Measurements from ENCODE around the gene VPS45.
"Not testable (repeated sequence)": the region's sequence is repeated elsewhere in the genome, so short reads cannot be mapped to it uniquely, and the experiment has no call there.

The VPS45 gene

DNA sequence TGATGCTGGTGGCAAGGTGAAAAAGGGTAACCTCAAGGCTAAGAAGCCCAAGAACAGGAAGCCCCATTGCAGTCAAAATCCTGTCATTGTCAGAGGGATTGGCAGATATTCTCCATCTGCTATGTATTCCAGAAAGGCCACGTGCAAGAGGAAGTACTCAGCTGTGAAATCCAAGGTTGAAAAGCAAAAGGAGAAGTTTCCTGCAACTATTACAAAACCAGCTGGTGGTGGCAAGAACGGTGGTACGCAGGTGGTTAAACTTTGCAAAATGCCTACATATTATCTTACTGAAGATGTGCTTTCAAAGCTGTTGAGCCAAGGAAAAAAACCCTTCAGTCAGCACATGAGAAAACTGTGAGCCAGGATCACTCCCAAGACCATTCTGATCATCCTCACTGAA, 13.7 kb upstream of the VPS45 start:
- H3K4me3 ChIP-seq (replicated peaks; ENCODE audit: low read depth, low read length): no peak overlapping the region
- no peaks in the 10 kb centered on the region for H3K36me3 ChIP-seq (ENCODE audit: control insufficient read depth, insufficient read depth, low read length)
- H3K27me3 ChIP-seq (replicated peaks; ENCODE audit: control insufficient read depth, insufficient read depth, low read length): no peaks in the 10 kb centered on the region
- TF ChIP-seq, protein P1, sequence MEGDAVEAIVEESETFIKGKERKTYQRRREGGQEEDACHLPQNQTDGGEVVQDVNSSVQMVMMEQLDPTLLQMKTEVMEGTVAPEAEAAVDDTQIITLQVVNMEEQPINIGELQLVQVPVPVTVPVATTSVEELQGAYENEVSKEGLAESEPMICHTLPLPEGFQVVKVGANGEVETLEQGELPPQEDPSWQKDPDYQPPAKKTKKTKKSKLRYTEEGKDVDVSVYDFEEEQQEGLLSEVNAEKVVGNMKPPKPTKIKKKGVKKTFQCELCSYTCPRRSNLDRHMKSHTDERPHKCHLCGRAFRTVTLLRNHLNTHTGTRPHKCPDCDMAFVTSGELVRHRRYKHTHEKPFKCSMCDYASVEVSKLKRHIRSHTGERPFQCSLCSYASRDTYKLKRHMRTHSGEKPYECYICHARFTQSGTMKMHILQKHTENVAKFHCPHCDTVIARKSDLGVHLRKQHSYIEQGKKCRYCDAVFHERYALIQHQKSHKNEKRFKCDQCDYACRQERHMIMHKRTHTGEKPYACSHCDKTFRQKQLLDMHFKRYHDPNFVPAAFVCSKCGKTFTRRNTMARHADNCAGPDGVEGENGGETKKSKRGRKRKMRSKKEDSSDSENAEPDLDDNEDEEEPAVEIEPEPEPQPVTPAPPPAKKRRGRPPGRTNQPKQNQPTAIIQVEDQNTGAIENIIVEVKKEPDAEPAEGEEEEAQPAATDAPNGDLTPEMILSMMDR (IDR thresholded peaks at IDR 0.05; ENCODE audit: insufficient read depth, low read length, poor library complexity, severe bottlenecking): no peak
- DNase-seq (ENCODE audit: extremely low read depth, insufficient read length): no peak

DNA sequence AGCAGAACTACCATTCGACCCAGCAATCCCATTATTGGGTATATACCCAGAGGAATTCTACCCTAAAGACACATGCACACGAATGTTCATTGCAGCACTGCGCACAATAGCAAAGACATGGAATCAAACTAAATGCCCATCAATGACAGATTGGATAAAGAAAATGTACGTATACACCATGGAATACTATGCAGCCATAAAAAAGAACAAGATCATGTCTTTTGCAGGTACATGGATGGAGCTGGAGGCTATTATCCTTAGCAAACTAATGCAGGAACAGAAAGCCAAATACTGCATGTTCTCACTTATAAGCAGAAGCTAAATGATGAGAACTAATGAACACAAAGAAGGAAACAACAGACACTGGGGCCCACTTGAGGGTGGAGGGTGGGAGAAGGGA, 12.1 kb upstream of the VPS45 start:
- not testable (repeated sequence) for DNase-seq (ENCODE audit: extremely low read depth, insufficient read length); H3K27me3 ChIP-seq (replicated peaks; ENCODE audit: control insufficient read depth, insufficient read depth, low read length); H3K4me3 ChIP-seq (replicated peaks; ENCODE audit: low read depth, low read length); H3K36me3 ChIP-seq (ENCODE audit: control insufficient read depth, insufficient read depth, low read length)

DNA sequence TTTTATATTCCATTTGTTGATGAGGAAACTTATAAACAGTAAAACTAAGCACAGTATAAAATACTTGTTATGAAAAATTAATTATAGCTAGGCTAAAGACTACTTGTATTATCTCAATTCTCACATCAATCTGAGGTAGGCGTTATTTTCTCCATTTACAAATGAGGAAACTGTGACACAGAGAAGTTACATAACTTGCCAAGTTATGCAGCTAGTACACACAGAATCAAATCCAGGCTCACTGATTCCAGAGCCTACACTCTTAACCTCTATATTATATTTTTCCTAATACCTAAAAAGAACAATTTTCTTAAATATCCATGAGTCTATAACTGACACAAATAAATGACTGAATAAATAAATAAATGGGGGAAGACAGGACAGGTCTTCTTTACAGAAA, 11.2 kb upstream of the VPS45 start:
- TF ChIP-seq, protein P1 (IDR thresholded peaks at IDR 0.05; ENCODE audit: insufficient read depth, low read length, poor library complexity, severe bottlenecking): no peak
- H3K36me3 ChIP-seq (ENCODE audit: control insufficient read depth, insufficient read depth, low read length): no peaks in the 10 kb centered on the region
- no peak for DNase-seq (ENCODE audit: extremely low read depth, insufficient read length)
- H3K27me3 ChIP-seq (replicated peaks; ENCODE audit: control insufficient read depth, insufficient read depth, low read length): no peaks in the 10 kb centered on the region
- no peak overlapping the region for H3K4me3 ChIP-seq (replicated peaks; ENCODE audit: low read depth, low read length)

DNA sequence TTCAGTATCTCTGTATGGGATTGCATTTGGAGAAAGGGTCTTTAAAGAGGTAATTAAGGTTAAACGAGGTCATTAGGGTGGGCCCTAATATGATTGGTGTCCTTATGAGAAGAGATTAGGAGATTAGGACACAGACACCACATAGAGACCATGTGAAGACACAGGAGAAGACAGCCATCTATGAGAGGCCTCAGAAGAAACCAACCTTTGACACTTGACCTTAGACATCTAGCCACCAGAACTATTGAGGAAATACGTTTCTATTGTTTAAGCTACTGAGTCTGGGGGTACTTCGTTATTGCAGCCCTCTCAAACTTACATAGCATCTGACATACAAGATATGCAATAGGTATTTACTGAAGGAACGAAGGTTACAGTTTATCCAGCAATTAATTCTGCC, 7.3 kb upstream of the VPS45 start:
- DNase-seq (ENCODE audit: extremely low read depth, insufficient read length): no peak
- TF ChIP-seq, protein P1 (IDR thresholded peaks at IDR 0.05; ENCODE audit: insufficient read depth, low read length, poor library complexity, severe bottlenecking): no peak
- Histone ChIP-seq H3K27me3 (replicated peaks; ENCODE audit: control insufficient read depth, insufficient read depth, low read length) (no peaks in the 10 kb centered on the region), H3K36me3 (ENCODE audit: control insufficient read depth, insufficient read depth, low read length) (no peaks in the 10 kb centered on the region), H3K4me3 (replicated peaks; ENCODE audit: low read depth, low read length) (no peak overlapping the region)

DNA sequence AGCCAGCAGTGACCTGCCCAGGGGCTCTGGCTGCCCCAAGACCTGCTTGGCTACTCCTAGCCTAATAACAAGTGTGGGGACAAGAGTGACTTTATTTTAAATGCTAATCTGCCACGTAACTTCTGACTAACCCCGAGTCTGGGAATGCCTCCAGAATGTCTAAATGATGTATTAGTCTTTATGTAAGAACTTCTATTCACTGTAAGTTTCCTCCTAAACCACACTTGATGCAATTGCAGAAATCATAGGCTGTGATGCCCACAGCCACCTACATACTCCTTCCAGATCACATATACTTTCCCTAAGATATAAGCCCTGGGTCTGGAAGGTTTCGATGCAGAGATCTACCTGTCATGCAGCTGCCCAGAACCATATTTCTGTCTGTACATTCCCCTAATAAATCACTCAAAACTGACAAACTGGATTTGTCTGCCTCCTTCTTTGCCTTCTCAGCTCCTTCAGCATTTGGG, 5.9 kb upstream of the VPS45 start:
- Histone ChIP-seq H3K4me3 (replicated peaks; ENCODE audit: low read depth, low read length) (no peak overlapping the region), H3K27me3 (replicated peaks; ENCODE audit: control insufficient read depth, insufficient read depth, low read length) (no peaks in the 10 kb centered on the region), H3K36me3 (ENCODE audit: control insufficient read depth, insufficient read depth, low read length) (no peaks in the 10 kb centered on the region)
- DNase-seq (ENCODE audit: extremely low read depth, insufficient read length): no peak
- TF ChIP-seq, protein P1 (IDR thresholded peaks at IDR 0.05; ENCODE audit: insufficient read depth, low read length, poor library complexity, severe bottlenecking): no peak

DNA sequence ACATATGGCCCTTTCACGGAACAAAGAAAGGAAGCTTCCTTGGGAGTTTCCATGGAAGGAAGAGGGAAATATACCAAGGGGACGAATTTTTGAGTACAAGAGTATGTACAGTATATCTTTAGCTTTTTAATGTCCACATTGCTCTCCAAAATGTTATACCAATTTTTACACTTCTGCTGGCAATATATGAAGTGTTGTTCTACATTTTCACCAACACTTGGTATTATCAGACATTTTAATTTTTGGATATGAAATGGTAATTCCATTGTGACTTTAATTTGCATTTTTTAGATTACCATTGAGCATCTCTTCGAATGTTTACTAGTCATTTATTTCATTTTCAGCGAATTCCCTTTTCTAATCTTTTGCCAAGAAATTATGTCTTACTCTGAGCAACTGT, 5.5 kb upstream of the VPS45 start:
- Histone ChIP-seq H3K27me3 (replicated peaks; ENCODE audit: control insufficient read depth, insufficient read depth, low read length) (no peaks in the 10 kb centered on the region), H3K4me3 (replicated peaks; ENCODE audit: low read depth, low read length) (no peak overlapping the region), H3K36me3 (ENCODE audit: control insufficient read depth, insufficient read depth, low read length) (no peaks in the 10 kb centered on the region)
- TF ChIP-seq, protein P1 (IDR thresholded peaks at IDR 0.05; ENCODE audit: insufficient read depth, low read length, poor library complexity, severe bottlenecking): no peak
- no peak for DNase-seq (ENCODE audit: extremely low read depth, insufficient read length)
